NCI-H146 treated with DMSO at 0.1 percent for 48 hours (cell line): ENCODE results near the gene TCF21.

Experiments used
- DNase-seq: peaks from one replicate; lab custom pipeline; 2025; ENCODE audit not compliant: unreplicated experiment; lab: John Stamatoyannopoulos, UW

Gene TCF21

DNA sequence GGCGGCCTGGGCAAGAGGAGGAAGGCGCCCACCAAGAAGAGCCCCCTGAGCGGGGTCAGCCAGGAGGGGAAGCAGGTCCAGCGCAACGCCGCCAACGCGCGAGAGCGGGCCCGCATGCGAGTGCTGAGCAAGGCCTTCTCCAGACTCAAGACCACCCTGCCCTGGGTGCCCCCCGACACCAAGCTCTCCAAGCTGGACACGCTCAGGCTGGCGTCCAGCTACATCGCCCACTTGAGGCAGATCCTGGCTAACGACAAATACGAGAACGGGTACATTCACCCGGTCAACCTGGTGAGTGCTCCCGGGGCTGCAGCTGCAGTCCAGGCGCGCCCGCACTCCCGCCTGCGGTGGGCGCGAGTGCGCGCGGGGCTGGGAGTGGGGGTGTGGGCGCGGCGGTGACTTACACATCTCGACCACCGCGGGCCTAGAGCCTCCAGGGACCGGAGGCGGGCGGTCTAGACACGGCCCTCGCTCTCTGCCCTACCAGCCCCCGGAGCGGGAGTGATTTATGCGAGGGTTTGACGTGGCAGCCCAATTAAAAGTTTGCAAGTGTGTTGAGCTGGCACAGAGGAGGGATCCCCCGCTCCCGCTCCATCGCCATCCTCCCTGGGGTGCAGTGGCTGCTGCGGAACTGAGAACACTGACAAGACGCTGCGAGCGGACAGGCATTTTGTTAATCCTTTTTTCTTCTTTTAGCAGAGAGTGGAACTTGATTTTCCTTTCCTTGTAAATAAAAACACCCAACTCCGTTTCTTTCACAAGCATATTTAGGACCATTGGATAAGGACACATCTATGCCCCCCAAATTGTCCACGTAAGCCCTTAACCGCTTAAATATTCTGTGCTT lies 867 bp downstream of the TCF21 start:
- DNase-seq = no peak

DNA sequence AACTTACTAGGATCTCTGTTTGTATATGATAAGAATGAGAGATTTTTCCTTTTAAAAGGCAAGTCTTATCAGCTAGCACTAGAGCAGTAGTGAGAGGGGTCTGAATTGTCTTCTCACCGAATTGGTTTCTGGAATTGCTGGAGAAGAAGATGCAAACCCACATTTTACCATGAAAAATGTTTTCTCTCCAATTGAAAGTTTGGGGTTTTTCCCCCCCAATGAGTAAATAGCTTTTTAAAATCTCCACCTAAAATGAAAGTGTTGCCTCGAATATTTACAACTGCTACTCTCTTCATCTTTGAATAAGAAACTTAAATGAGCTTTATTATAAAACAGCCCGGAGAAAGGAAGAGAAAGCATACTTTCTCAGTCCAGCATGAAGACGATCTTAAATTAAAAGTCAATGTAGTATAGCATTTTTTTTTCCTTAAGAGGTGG lies 1.8 kb downstream of the TCF21 start:
- DNase-seq = no peak

DNA sequence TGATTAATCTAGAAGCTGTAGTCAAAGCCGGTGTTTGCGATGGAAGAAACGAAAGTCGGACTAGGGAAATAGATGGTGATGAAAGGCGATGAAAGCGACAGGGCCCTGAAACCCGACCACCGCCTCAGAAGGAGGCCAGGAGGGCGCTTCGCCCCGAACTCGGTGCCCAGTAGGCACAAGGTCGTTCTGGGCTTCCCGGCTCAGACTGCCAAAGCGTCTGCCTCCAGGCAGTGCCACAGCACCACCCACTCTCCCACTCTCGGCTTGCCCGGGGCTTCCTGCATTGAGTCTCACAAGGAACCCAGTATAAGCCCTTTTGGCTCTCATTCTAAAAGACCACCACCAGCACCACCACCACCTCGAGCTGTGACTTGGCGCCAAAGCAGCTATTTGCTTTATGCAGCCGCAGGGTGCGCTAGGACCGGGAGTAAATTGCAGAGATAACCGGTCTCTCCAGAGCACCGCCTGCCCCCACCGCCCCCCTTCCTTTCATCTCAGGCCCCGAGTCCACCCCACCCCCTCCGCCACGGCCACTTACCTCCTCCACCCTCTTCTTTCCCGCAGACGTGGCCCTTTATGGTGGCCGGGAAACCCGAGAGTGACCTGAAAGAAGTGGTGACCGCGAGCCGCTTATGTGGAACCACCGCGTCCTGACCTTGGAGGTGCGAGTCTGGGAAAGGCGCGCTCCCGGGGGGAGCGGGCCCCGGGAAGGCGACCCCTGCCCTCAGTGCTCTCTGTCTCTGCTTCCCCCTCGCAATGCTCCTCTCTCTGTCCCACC lies 2.4 kb downstream of the TCF21 start:
- DNase-seq = no peak

DNA sequence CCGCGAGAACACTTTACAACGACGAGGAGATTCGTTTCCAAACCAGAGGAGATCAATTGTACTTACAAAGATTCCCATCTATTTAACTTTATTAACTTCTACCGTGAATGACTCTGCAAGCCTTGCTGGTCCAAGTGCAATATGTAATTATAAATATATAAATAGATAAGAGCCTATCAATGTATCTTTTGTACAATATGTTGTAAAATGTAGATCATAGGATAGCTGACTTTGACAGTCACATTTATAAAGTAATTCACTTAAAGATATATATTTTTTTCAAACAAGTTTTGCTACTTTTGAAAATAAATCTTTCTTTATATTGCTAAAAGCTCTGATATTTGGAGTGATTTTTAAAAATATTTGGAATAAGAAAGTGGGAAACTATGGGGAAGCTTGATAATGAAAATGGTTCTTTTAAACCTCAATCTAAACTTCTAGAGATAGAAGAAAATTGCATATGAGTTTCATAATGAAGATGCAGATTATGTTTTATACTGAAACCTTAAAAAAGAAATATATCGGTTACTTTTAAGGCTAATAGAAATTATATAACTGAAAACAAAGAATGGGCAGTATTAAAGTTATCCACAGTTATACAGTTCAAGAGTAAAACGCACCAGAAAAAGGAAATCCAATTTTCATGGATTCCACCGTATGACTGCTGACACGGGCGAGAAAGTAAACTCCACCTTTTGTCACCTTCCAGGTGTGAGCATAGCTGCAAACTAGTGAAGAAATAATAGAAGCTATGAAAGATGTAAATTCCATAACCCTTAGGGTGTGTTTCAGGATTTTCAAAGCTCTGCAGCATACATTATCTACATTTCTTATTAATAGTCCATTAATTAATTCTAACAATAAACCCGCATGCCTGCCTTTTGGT lies 3.3 kb downstream of the TCF21 start:
- DNase-seq = no peak

DNA sequence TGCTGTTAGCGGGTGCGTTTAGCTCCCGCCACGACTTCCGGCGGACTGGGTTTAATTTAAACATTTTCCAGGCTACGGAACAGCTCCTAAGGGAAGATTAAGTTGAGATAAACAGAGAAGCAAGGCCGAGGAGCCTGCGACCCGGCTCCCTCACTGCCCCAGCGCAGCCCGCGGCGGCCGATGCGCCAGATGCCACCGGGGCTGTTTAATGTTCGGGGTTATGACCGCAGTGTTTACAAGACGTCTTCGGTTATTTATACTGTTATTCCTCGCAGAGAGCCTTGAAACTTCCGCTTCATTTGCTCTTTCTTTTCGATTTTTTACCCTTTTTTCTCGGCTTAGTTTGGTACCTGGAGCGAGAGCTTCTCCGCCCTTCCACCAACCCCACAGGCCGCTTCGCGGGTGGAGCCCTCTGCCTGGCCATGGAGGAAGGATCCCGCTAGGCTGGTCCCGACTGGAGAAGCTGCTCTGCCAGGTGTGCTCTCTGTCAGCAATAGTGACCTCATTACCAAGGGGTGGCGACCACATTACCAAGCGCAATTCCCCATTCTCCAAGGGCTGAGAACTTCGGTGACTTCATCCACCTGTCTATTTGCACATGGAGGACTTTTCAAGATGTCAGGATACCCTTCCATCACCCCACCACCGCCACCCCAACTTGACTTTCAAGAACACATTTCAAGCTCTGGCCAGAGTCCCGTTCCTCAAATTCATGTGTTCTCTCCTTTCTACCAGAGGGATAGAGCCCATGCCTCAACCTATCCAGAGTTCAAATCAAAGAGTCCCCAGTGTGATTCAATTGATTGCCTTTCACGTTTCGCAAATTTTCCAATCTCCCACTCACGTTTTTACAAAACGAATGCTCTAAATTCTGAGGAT lies 4.1 kb downstream of the TCF21 start:
- DNase-seq = no peak

DNA sequence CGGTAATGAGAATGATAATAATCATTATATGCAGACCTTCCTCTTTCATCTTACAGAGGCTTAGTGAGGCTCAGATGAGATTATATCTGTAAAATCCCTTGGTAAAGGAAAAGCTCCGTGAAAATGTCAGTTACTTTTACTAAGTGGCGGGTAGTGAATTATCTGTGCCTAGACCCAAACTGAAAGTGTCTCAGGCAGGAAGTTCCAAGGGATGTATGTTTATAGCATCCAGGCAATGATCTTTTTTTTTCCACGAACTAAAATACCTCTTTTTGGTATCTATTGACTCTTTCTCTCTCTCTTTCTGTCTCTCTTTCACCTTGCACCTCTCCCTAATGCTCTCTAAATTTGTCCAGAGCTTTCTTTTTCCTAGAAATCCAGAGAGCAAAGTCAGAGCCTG lies 5.0 kb downstream of the TCF21 start:
- no peak for DNase-seq

DNA sequence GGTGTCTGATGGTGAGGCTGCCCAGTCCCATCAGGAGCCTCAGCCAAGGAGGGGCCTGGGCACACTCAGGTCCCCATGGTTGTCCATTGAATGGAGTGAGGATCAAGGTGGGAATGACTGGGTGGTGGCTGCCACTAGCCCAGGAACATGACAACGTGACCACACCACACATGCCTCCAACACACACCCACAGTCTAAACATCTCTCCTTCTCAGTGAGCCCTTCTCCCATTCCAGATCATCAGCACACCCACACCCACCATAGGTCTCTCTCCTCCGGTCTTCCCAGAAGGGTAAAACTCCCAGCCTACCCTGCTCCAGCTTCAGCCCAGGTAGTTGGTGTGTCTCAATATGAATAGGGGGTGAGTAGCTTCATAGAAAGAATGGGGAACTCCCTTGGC lies 5.5 kb downstream of the TCF21 start:
- no peak for DNase-seq

DNA sequence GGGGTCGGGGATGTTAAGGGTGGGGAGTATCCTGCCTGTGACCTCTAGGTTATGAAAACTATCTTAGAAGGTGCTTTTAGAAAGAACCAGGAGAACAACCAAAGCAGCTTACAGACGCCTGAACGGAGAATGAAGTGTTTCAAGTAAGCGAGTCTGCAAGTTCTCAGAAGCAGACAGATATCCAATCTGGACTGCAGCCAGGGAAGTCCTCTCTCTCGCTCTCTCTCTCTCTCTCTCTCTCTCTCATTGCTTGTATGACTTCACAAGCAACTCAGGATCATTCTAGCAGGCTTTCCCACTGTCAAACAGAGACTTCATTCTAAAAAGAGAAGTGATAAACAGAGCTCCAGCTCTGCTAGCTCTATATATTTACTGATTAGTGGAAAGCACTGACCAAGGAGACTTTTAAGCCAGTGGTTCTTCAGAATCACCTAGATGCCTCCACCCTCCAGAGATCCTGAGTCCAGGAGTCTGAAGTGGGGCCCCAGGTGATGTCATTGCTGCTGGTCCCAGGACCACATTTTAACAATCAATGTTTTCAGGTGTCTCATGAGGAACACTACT lies 6.0 kb downstream of the TCF21 start:
- no peak for DNase-seq

DNA sequence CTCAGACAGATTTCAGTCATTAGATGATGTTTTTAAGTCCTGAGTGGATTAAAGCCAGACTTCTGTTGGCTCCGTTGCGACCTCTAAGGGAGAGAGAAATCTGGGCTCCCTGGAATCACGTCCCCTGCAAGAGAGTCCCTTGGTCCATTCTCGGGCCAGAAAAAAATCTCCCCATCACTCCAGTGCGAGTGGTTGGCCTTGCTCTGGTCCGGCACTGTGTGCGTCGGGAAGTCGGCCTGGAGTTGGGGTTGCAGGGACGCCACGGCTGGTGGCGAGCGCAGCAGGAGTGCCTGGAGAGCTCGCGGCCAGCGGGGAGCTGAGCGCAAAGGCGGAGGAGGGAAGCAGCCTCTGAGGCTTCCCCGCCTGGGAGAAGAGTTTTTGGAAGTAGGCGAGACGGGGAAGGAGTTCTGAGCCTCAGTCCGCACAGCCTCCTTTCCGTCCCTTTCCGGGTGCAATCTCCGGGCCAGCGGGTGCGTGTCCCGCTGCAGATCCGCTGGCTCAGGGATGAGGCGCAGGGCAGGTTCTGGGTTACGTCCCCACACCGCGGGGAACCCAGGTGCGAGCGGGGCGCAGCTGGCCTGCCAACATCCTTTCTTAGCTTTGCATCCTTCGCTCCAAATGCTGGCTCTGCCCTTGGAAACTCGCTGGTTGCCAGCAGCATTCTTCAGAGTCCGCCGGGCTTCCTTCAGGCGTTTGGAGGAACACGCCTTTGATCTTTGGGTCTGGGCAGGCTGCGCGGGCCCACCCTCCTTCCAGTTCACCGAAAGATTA lies 6.8 kb downstream of the TCF21 start:
- no peak for DNase-seq

DNA sequence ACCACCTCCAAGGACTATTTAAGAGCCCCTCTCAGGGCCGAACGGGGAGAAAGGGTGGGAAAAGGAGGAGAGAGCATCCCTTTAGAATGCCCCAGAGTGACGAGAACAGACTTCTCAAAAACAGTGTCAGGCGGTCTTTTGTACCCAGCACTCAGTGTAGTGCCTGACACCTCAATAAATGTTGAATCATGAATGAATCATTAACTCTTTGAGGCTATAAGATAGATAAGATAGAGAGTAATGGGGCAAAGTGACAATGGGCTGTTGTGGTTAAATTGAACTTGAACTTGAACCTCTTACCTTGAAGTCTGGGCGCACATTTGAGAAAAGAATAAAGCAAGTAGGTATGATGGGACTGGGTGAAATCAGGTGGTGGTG lies 7.4 kb downstream of the TCF21 start:
- no peak for DNase-seq

DNA sequence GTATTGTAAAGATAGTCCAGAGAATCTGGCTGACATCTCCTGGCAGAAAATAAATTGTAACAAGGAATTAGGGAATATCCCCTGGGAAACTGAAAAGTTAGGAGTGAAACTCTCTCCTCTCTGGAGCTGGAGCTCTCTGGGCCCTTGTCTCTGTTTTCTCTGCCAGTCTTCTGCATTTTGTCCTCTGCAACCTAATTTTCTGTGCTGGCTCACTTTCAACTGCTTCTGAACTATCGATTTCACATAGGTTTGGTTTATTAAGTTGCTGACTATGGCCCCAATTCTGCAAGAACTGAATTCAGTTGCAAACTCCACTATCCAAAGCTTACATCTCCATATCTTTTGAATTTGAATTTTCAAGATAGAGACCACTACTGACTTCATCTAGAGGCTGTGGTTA lies 9.3 kb downstream of the TCF21 start:
- DNase-seq = no peak

DNA sequence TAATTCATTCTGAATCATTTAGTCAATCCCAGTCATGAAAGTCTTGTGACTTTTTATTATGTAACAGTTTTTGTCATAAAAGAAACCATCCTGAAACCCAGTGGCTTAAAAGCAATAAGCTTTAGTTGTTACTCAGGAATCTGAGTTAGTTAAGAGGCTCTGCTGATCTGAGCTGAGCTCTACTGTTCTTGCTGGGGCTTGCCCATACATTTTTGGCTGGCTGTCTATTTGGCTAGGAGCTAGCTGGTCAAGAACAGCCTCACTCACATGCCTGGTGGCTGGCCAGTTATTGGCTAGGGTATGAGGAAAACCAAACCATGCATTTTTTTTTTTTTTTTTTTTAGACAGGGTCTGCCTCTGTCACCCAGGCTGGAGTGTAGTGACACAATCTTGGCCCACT lies 10.6 kb downstream of the TCF21 start:
- DNase-seq = no peak

DNA sequence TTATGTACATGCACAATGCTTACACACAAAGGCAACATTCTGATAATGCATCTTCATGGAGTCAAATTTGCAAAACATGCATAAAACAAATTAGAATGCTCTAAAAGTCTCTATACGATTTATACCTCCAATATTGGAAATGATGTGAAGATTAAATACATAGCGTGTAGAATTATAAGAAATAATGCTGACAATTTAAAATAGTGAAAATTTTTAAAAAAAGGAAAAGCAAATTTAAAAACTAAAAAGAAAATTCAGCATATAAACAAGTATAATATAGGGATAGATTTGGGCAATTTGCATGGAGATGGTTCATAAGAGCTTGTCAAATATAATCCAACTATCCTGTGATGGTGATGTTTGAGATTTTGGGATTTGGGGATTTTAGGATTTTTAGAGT lies 14.9 kb downstream of the TCF21 start:
- DNase-seq = no peak

DNA sequence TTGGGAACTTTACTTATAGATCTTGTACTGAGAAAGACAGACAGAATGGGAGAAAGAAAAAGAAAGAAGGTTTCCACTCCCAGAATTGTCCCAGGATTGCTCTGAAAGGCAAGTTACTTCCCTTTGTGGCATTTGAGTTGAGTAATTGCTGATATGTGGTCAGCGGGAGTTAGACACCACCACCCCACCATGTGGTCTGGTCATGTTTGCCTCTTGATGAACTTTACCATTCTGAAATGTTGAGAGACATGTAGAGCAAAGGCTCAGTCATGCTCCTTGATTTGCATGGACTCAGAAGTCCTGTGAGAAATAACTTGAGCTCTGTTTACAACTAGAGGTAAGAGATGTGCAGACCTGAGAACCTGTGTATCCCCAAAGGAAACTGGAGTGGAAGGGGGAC lies 17.1 kb downstream of the TCF21 start:
- no peak for DNase-seq

DNA sequence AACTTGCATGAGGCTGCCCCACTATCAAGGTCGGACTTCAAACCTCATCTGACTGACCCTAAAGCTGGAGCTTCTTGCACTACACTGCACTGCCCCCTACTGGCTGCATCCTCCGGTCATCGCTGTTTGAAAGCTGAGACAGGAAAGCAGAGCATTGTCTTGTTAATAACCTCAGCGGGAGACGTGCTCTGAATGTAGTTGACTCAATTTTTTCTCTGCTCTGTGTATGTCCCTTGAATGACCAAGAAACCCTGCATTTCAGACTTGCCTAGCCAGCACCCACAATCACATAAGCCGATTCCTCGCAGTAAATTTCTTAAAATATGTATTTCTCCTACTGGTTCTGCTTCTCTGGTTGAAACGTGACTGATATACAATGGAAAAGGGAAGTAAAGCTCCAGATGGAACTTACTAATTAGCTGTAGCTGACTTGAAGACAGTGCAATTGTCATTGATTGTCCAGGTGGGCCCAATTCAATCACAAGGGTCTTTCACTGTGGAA lies 27.8 kb downstream of the TCF21 start:
- peak; percentile 98 for DNase-seq

DNA sequence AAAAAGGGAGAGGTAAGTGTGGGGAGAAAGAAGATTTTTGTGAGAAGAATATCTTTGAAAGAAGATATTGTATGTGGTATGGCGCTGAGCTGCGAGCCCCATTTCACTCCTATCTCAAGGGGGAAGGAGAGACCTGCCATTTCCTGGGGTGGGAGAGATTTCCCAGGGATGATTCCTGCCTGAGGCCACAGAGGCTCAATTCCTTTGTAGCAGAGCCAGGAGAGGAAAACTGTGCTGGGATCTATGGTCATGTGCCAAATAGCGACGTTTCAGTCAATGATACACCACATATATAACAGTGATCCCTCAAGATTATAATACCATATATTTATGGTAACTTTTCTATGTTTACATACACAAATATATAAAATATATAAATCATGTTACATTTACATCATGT lies 28.9 kb downstream of the TCF21 start:
- no peak for DNase-seq

DNA sequence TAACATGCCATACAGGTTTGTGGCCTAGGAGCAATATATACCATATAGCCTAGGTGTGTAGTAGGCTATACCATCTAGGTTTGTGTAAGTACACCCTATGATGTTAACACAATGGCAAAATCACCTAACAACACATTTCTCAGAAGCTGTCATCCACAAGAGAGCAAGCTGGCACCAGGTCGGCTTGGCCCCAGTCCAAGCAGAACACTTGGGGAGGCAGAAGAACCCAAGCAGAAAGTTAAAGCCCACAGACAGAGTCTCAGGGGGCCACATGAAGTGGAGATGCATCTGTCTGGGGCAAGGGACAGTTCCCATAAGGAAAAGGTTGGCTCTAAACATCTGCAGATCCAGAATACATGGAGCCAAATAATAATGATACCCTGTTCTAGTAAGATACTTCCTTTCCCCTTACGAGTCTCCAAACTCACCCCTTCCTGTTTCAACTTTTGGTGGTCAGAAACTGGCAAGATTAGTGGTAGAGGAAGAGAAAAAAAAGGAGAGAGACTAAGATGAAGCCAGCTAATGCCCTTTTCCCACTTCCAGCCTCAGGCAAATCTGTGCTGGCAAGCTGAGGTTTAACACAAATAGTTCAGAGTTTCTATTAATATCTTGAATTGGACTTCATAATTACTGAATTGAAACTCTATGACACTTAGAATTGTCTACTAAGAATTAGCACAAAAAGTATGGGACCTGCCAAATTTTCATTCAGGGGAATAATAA lies 29.5 kb downstream of the TCF21 start:
- no peak for DNase-seq

DNA sequence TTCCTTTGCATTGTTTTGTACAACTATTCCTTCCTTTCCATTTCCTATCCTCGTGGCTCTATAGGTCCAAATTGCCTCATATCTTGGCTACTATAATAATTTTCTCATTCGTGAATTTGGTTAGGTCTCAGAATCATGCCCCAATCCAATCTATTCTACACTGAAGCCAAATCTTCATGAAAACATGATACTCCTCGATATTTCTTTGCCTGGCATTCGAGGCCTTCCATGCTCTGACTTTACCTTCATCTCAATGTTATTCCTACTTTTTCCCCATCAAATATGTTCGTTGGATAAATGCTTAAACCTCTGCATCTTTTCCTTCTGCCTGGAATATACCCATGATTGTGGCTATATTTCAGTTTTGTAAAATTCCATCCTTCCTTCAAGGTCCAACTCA lies 30.4 kb downstream of the TCF21 start:
- DNase-seq = no peak
